Uterus (tissue), 4 donors: ENCODE data around the gene LYSMD2. TPM values are rescaled to one million over a fixed set of nuclear protein-coding genes. Genes with fewer than 3 reads are reported as not detected.

Experiments used
- DNase-seq, 2 donors: peaks; one replicate each; pipeline ENCODE4 v3.0.0-alpha.2; 2019 to 2020
- H3K27ac ChIP-seq, 2 donors: fragments of 200-600 bp; sonication (generic); 1 replicate in 1 of 2; 2 replicates in 1 of 2; pipeline ENCODE4 v1.5.1; 2016 to 2018
- H3K27me3 ChIP-seq, 2 donors: fragments of 200-600 bp; sonication (generic); one replicate each; pipeline ENCODE4 v1.5.1; 2018 to 2019; ENCODE audit warnings: control low read depth in 1 of 2
- H3K36me3 ChIP-seq, 2 donors: fragments of 200-600 bp; sonication (generic); one replicate each; pipeline ENCODE4 v1.5.1; 2019; ENCODE audit warnings: control low read depth in 1 of 2
- H3K4me1 ChIP-seq, 2 donors: fragments of 200-600 bp; sonication (generic); one replicate each; pipeline ENCODE4 v1.5.1; 2018 to 2019; ENCODE audit warnings: control low read depth in 1 of 2
- H3K4me3 ChIP-seq, 2 donors: fragments of 200-600 bp; sonication (generic); 1 replicate in 1 of 2; 2 replicates in 1 of 2; pipeline ENCODE4 v1.5.1; 2018 to 2019; ENCODE audit warnings: mild to moderate bottlenecking in 1 of 2
- H3K9me3 ChIP-seq, 2 donors: fragments of 200-600 bp; sonication (generic); one replicate each; pipeline ENCODE4 v1.5.1; 2019; ENCODE audit warnings: control low read depth in 1 of 2
- CTCF ChIP-seq, 4 experiments: fragments of 200-600 bp in 2 of 4; fragments of 450-650 bp in 2 of 4; sonication (generic) in 2 of 4; IDR thresholded peaks; one replicate each; pipeline ENCODE4 v1.5.1; 2016 to 2019; ENCODE audit warnings: antibody characterized with exemption in 4 of 4, mild to moderate bottlenecking in 2 of 4, moderate library complexity in 1 of 4
- POLR2A ChIP-seq, 2 donors: fragments of 450-650 bp; IDR thresholded peaks; one replicate each; pipeline ENCODE4 v1.6.1; 2016; ENCODE audit warnings: antibody characterized with exemption in 2 of 2, mild to moderate bottlenecking in 1 of 2, moderate library complexity in 1 of 2
- intact Hi-C: fragments of 100-400 bp; cut with DNase I; formaldehyde crosslinking; loops from one replicate; pipeline ENCODE4 v1.15.1; 2023; ENCODE audit warnings: low total_unique reads
- total RNA-seq, 4 donors: library from RNA; depleted of rRNA in 3 of 4; stranded (reverse); fragments of >200 nt in 3 of 4; gene quantifications; one replicate each; pipeline versions ENCODE4 v1.1.0 to v1.2.4, GENCODE V29; 2014 to 2023
- donor health status: DM: yes; HTN: yes; CAD: no.

Gene LYSMD2
- total RNA-seq, 4 donors from 2014 or later, result 8.5 to 44.7 (median 25.0) TPM

- TF ChIP-seq CTCF (IDR thresholded peaks at IDR 0.05) (no peak), POLR2A (IDR thresholded peaks at IDR 0.05) (no peak)
- Histone ChIP-seq H3K4me3 (no peak overlapping the region), H3K9me3 (no peaks in the 10 kb centered on the region), H3K36me3 (no peaks in the 10 kb centered on the region), H3K4me1 (no peaks in the 10 kb centered on the region), H3K27me3 (peaks cover 0 to 16% of the 10 kb centered on the region in 2 donors), H3K27ac (no peak overlapping the region)
- intact Hi-C loops, result no loop called here
- no peak for DNase-seq
These were observed 49.9 kb downstream of the LYSMD2 start for GRCh38 chr15:51687565-51687964.

DNA sequence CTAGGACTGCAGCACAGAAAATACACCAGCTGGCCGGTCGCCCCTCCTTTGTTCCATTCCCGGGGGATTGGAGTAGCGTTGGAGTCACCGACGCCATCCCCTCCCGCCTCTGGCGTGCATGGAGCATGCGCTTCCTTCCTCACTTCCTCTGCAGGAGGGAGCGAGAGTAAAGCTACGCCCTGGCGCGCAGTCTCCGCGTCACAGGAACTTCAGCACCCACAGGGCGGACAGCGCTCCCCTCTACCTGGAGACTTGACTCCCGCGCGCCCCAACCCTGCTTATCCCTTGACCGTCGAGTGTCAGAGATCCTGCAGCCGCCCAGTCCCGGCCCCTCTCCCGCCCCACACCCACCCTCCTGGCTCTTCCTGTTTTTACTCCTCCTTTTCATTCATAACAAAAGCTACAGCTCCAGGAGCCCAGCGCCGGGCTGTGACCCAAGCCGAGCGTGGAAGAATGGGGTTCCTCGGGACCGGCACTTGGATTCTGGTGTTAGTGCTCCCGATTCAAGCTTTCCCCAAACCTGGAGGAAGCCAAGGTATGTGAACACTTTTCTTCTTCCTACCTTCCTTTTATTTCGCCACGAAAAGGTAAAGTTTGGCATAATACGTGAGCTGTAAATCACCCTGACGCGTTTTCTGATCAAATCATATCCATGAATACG lies 56.0 kb downstream of the LYSMD2 start, which contains the start of gene SCG3:
Gene SCG3 (plus strand): TSS at position 201 of the 661 bp plus-strand sequence. CDS start 253 bp downstream, at position 454.
- Histone ChIP-seq H3K4me1 (no peaks in the 10 kb centered on the region), H3K27me3 (peaks cover 10 to 16% of the 10 kb centered on the region in 2 donors), H3K36me3 (no peaks in the 10 kb centered on the region), H3K27ac (no peak within 1 kb of the TSS), H3K9me3 (no peaks in the 10 kb centered on the region), H3K4me3 (no peak within 1 kb of the TSS)
- intact Hi-C loops, result no loop called here
- TF ChIP-seq CTCF (IDR thresholded peaks at IDR 0.05), result no peak
- no peak for TF ChIP-seq POLR2A (IDR thresholded peaks at IDR 0.05)
- DNase-seq, result peak; percentile 51 to 60

- no peak for TF ChIP-seq POLR2A (IDR thresholded peaks at IDR 0.05)
- no peak for TF ChIP-seq CTCF (IDR thresholded peaks at IDR 0.05)
- H3K4me1 ChIP-seq, result no peaks in the 10 kb centered on the region
- H3K27ac ChIP-seq, result no peak overlapping the region
- peaks cover 10 to 16% of the 10 kb centered on the region in 2 donors for H3K27me3 ChIP-seq
- intact Hi-C loops, result no loop called here
- DNase-seq, result no peak
- H3K9me3 ChIP-seq, result no peaks in the 10 kb centered on the region
- no peak overlapping the region for H3K4me3 ChIP-seq
- no peaks in the 10 kb centered on the region for H3K36me3 ChIP-seq
These were observed 57.1 kb downstream of the LYSMD2 start for GRCh38 chr15:51680321-51680720.

GRCh38 chr15:51678096-51678495 lies 59.4 kb downstream of the LYSMD2 start:
- no peak overlapping the region for H3K4me3 ChIP-seq
- no peaks in the 10 kb centered on the region for H3K9me3 ChIP-seq
- H3K27ac ChIP-seq, result no peak overlapping the region
- no peaks in the 10 kb centered on the region for H3K36me3 ChIP-seq
- TF ChIP-seq POLR2A (IDR thresholded peaks at IDR 0.05) (no peak), CTCF (IDR thresholded peaks at IDR 0.05) (no peak)
- H3K4me1 ChIP-seq, result no peaks in the 10 kb centered on the region
- intact Hi-C loops, result no loop called here
- peaks cover 4 to 10% of the 10 kb centered on the region in 2 donors for H3K27me3 ChIP-seq
- no peak for DNase-seq

- no peak for DNase-seq
- H3K36me3 ChIP-seq, result no peaks in the 10 kb centered on the region
- H3K27me3 ChIP-seq, result peaks cover 0 to 10% of the 10 kb centered on the region in 2 donors
- intact Hi-C loops, result no loop called here
- no peak overlapping the region for H3K27ac ChIP-seq
- H3K4me3 ChIP-seq, result no peak overlapping the region
- H3K4me1 ChIP-seq, result no peaks in the 10 kb centered on the region
- no peak for TF ChIP-seq POLR2A (IDR thresholded peaks at IDR 0.05)
- no peak for TF ChIP-seq CTCF (IDR thresholded peaks at IDR 0.05)
- H3K9me3 ChIP-seq, result no peaks in the 10 kb centered on the region
These were observed 60.0 kb downstream of the LYSMD2 start for GRCh38 chr15:51677452-51677851.
